ENCODE measurements around the gene CASP3. TPM values are rescaled to one million over a fixed set of nuclear protein-coding genes. Genes with fewer than 3 reads are reported as not detected.

The CASP3 gene
- total and polyA plus RNA-seq, 9 of the 15 experiments (the other 6 are each of a cell fraction or from before 2014, with no cell fraction given) = 17.6 to 40.1 (median 31.8) TPM

DNA sequence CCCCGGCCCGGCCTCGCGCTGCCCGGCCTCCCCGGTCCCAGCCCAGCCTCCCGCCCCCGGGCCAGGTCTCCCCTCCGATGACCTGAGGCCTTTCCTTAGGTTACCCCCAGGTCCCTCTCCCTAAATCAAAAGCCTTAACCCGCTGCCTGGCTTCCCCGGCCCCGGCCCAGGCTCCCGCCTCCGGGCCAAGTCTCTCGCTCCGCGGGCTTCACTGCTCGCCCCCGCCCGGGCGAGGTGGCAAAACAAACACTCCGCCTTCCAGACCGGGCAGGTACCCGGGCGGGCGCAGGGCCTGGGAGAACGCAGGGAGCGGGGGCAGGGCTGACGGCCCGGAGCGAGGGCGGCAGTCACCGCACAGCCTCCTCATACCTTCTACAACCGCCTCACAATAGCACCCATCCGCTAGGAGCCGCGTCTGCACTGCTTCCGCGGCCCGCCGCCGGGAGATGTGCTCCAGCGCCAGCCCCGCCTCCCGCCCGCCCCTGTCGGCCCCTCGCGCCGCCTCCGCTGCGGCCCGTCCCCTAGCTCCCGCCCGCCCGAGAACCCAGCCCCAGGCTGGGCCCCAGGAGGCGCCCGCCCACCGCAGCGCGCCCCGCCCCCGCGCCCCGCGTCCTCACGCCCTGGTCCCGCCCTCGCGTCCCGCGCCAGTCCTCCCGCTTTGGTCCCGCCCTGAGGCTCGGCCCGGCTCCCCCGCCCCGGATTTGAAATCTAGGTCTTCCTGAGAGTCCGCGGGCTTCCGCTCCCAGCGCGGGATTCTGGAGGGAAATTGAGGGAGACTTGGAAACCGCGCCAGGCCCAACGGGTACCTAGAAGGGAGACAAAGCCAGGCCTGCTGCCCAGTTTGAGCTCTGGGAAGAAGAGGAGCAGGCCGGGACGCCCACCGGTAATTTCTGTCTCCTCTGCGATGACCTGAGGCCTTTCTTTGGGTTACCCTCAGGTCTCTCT, at the start of gene CASP3, which contains the start of gene PRIMPOL (continued):
- TF ChIP-seq JUN (IDR thresholded peaks at IDR 0.05; ENCODE audit: borderline replicate concordance, low read depth, low read length) (0 out of 2 replicates have a peak, but pooled peaks have one; percentile 4), JUN (CRISPR knock-in tag; IDR thresholded peaks at IDR 0.05; ENCODE audit: borderline replicate concordance) (no peak), ZNF639 (CRISPR knock-in tag; conservative IDR thresholded peaks at IDR 0.05 in 1 of 2, IDR thresholded peaks at IDR 0.05 in 1 of 2) (peak; percentile 34 to 69; a peak in 2 of 4 replicates), CBX1 (IDR thresholded peaks at IDR 0.05; ENCODE audit: low read depth) (peak; percentile 49; the same call in 1 of the 2 replicates), RBBP5 (IDR thresholded peaks at IDR 0.05; ENCODE audit: borderline replicate concordance, insufficient read depth, low read length, poor library complexity, severe bottlenecking) (peak; percentile 41), NR2C2 (CRISPR knock-in tag; IDR thresholded peaks at IDR 0.05) (0 out of 2 replicates have a peak, but pooled peaks have one; percentile 18), NR2C2 (tag; IDR thresholded peaks at IDR 0.05) (peak; percentile 88), E2F3 (CRISPR knock-in tag; IDR thresholded peaks at IDR 0.05) (peak; percentile 68; the same call in 1 of the 2 replicates), EGR1 (conservative IDR thresholded peaks at IDR 0.05) (peak; percentile 89), SRF (CRISPR knock-in tag; IDR thresholded peaks at IDR 0.05) (0 out of 4 replicates have a peak, but pooled peaks of 1 of the 2 experiments have one; percentile 41), CXXC5 (CRISPR knock-in tag; IDR thresholded peaks at IDR 0.05) (peak; percentile 54; the same call in 1 of the 2 replicates), CREM (IDR thresholded peaks at IDR 0.05; ENCODE audit: low read depth) (peak; percentile 53), ASH1L (IDR thresholded peaks at IDR 0.05; ENCODE audit: borderline replicate concordance, low read depth, partially characterized antibody) (no peak), HSF4 (CRISPR knock-in tag; IDR thresholded peaks at IDR 0.05; ENCODE audit: borderline replicate concordance) (no peak), ZNF12 (CRISPR knock-in tag; IDR thresholded peaks at IDR 0.05) (peak; percentile 76), FOSL1 (tag; conservative IDR thresholded peaks at IDR 0.05) (0 out of 2 replicates have a peak, but pooled peaks have one; percentile 22)
- TF ChIP-seq, protein P1, sequence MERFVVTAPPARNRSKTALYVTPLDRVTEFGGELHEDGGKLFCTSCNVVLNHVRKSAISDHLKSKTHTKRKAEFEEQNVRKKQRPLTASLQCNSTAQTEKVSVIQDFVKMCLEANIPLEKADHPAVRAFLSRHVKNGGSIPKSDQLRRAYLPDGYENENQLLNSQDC (CRISPR knock-in tag; IDR thresholded peaks at IDR 0.05) = 0 out of 2 replicates have a peak, but pooled peaks have one; percentile 2
- TF ChIP-seq, protein P2, sequence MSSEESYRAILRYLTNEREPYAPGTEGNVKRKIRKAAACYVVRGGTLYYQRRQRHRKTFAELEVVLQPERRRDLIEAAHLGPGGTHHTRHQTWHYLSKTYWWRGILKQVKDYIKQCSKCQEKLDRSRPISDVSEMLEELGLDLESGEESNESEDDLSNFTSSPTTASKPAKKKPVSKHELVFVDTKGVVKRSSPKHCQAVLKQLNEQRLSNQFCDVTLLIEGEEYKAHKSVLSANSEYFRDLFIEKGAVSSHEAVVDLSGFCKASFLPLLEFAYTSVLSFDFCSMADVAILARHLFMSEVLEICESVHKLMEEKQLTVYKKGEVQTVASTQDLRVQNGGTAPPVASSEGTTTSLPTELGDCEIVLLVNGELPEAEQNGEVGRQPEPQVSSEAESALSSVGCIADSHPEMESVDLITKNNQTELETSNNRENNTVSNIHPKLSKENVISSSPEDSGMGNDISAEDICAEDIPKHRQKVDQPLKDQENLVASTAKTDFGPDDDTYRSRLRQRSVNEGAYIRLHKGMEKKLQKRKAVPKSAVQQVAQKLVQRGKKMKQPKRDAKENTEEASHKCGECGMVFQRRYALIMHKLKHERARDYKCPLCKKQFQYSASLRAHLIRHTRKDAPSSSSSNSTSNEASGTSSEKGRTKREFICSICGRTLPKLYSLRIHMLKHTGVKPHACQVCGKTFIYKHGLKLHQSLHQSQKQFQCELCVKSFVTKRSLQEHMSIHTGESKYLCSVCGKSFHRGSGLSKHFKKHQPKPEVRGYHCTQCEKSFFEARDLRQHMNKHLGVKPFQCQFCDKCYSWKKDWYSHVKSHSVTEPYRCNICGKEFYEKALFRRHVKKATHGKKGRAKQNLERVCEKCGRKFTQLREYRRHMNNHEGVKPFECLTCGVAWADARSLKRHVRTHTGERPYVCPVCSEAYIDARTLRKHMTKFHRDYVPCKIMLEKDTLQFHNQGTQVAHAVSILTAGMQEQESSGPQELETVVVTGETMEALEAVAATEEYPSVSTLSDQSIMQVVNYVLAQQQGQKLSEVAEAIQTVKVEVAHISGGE (CRISPR knock-in tag; IDR thresholded peaks at IDR 0.05) = peak in 1 of 3 experiments; percentile 36; a peak in 1 of 6 replicates
